HG03175 (cell line): Measurements from ENCODE around the gene ADPRS.

Source experiments
- ATAC-seq: cut with Tn5 transposase; IDR thresholded peaks from one replicate; pipeline ENCODE4 v1.9.1; 2021; ENCODE audit warnings: mild to moderate bottlenecking, moderate library complexity; ENCODE audit not compliant: unreplicated experiment

The ADPRS gene

DNA sequence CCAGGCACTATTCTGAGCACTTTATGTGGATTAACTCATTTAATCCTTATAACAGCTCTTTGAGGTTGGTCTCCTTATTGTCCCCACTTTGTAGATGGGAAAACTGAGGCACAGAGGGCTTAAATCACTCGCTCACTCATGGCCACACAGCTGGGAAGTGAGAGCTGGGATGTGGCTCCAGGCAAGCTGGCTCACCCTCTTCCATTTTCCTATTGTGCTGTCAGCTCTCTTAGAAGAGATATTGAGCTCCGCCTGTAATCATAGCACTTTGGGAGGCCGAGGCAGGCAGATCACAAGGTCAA is 40.2 kb downstream of the ADPRS start:
- no peak for ATAC-seq

DNA sequence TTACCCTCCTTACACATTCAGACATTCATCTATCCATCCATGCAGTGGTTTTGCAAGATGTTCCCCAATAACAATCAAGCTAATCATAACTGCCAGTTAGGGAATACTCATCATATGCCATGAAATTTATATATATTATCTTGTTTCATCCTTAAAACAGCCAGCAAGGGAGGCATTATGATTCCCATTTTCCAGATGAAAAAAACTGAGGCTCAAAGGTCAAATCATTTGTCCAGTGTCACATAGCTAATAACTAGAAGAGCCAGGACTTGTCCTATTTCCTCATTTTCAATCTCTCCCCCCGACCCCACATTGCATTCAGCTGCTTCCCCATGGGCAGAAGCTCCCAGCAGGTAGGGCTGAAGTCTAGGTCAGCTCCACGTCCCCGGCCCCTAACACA is 43.3 kb downstream of the ADPRS start:
- ATAC-seq = no peak

- ATAC-seq = no peak
Observed at GRCh38 chr1:36133484-36133883, 44.8 kb downstream of the ADPRS start.

DNA sequence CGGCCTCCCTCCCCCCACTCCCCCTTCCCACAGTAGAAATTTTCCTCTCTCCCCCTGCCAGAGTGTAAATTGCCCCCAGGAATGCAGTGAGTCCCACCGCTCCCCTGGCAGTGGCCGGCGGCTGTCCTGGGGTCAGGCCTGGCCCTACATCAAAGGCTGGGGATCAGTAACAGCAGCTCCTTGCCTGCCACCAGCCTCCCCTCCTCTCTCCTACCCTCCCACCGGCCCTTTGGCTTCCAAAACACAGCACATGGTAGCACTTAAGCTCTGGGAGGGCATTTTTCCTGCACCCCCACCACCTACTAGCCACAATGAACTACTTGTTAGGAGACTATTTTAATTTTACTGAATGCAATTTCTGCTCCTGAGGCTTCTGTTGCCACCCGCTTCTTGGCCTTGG is 45.3 kb downstream of the ADPRS start:
- no peak for ATAC-seq

DNA sequence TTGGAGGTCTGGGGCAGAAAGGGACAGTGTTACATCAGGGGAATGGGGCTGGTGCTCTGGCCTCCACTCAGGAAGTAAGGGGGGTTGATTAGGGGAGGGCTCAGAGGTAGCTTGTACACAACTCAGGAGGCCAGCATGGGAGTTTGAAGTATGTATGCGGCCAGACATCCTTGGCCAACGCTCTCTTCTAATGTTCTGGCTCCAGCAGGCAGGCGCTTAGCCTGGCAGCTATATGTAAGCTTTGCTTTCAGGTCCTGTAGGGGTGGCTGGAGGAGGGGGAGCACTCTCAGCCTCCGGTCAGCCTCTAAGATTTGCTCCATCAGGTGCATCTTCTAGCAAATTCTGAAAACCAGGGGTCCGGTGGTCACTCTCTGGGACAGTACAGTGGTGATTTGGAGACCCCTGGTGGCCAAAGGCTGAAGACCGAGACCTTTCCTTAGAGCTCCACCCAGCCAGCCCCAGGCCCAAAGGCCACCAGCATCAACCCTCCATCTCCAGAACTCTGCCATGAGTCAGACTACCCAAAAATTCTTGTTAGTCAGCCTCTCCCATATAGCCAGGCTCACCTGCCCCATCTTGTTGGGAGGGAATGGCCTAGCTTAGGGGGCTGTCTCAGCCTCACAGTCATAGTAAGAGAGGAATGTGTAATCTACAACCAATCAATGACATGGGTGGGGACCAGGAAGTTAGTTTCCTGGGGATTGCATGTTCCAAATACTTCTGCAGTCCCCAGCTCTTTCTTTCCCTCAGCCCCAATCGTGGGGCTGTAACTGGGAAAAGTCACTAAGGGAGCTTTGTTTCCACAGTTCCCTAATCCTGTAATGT is 46.0 kb downstream of the ADPRS start:
- no peak for ATAC-seq

DNA sequence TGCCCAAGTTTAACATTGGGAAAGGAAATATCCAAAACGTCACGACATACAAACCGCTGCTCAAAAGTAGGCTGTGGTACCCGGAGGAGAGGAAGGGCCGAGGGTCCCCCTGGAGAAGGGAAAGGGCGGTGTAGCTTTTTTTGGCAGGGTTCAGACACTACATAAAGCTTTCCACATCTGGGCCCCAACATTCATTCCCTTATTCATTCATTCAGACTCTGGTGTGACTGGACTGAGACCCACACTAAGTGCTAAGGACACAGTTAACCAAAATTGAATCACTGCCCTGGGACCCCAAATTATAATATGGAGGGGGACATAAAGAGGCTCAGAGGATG is 46.6 kb downstream of the ADPRS start:
- no peak for ATAC-seq

GRCh38 chr1:36135796-36136195 is 47.1 kb downstream of the ADPRS start:
- no peak for ATAC-seq

- ATAC-seq = no peak
Observed at GRCh38 chr1:36136535-36136934, 47.8 kb downstream of the ADPRS start.

- ATAC-seq = no peak
Observed at GRCh38 chr1:36137226-36137625, 48.5 kb downstream of the ADPRS start.

GRCh38 chr1:36137776-36138175 is 49.1 kb downstream of the ADPRS start:
- ATAC-seq = no peak

DNA sequence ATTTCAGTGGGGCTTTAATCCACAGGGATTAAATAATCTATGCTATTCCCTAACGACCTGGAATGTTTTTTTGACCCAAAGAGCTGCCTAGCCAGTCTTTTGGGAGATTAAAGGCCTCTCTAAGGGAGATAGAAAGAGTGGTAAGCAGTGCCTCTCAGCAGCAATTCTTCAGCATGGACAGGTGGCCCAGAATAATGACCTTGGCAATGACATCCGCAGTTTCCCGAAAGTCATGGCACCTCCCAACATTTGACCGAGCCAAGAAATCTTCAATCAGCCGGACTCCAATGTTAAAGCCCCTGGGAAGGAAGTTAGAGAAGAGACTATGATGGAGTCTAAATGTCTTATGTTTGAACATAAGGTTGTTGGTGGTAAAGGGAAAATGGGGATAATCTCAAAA is 50.8 kb downstream of the ADPRS start:
- no peak for ATAC-seq

- no peak for ATAC-seq
Observed at GRCh38 chr1:36142121-36142520, 53.4 kb downstream of the ADPRS start.

- ATAC-seq = no peak
Observed at GRCh38 chr1:36143424-36143823, 54.7 kb downstream of the ADPRS start.
